ENCODE data around the gene TNFSF9. TPM values are rescaled to one million over a fixed set of nuclear protein-coding genes. Genes with fewer than 3 reads are reported as not detected.
A peak's percentile ranks its signal among the peaks of the same experiment; 100 is the strongest.

Gene TNFSF9
- total and polyA plus RNA-seq, 2 donors (not counting 1 experiment from before 2014, with no cell fraction given): 11.7 to 24.3 TPM

DNA sequence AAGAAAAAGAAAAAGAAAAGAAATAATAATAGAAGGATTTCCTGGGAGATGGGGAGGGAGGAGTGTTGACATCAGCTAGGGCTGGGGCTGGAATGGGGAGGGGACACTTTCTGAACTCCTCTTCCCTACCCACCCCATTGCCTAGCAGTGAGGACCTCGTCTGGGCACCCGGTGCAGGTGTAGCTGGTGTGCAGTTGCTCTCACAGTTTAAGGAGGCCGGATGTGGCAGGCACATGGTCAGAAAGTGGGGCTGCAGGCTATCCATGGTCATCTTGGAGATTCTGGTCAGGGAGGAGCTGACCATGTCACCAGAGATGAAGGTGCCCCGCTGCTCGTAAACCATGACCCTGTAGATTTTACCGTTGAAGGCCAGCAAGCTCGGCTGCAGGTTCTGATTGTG, 20.2 kb upstream of the TNFSF9 start:
- Mint-ChIP-seq H3K4me1 (no peaks in the 10 kb centered on the region), H3K9me3 (ENCODE audit: insufficient read depth) (no peaks in the 10 kb centered on the region), H3K4me3 (no peak overlapping the region), H3K27ac (no peak overlapping the region), H3K27me3 (no peaks in the 10 kb centered on the region)
- Histone ChIP-seq H3K36me3 (replicated peaks in 1 of 2; ENCODE audit: control extremely low read depth in 1 of 2, control insufficient read depth in 1 of 2, extremely low read depth in 1 of 2, insufficient read depth in 2 of 2, low read length in 1 of 2) (no peaks in the 10 kb centered on the region), H3K79me2 (ENCODE audit: control insufficient read depth, insufficient read depth, low read length) (no peaks in the 10 kb centered on the region), H3K9me3 (ENCODE audit: control extremely low read depth in 1 of 3, control insufficient read depth in 2 of 3, insufficient read depth in 1 of 3, low read length in 2 of 3) (no peaks in the 10 kb centered on the region), H2AFZ (ENCODE audit: insufficient read depth, low read depth, low read length, poor library complexity, severe bottlenecking) (no peak overlapping the region), H3K27ac (ENCODE audit: low read length in 2 of 2) (no peak overlapping the region), H3K4me1 (ENCODE audit: control insufficient read depth in 2 of 2, insufficient read depth in 2 of 2, low read length in 2 of 2) (no peaks in the 10 kb centered on the region), H4K20me1 (ENCODE audit: control insufficient read depth, insufficient read depth, low read length, poor library complexity, severe bottlenecking) (no peaks in the 10 kb centered on the region), H3K27me3 (replicated peaks in 1 of 4; ENCODE audit: control extremely low read depth in 1 of 4, control insufficient read depth in 3 of 4, insufficient read depth in 4 of 4, low read length in 3 of 4) (no peaks in the 10 kb centered on the region), H3K4me2 (replicated peaks; ENCODE audit: low read depth, low read length, poor library complexity, severe bottlenecking) (no peak overlapping the region), H3K9ac (ENCODE audit: low read length) (no peak overlapping the region), H3K4me3 (ENCODE audit: control extremely low read depth in 1 of 5, extremely low read depth in 1 of 5, insufficient read depth in 1 of 5, low read depth in 2 of 5, low read length in 4 of 5) (no peak overlapping the region)
- ATAC-seq (ENCODE audit: low read depth): no peak
- no peak for TF ChIP-seq EZH2 (IDR thresholded peaks at IDR 0.05; ENCODE audit: borderline replicate concordance, insufficient read depth, low read depth, low read length, poor library complexity, severe bottlenecking)
- TF ChIP-seq, protein P1, sequence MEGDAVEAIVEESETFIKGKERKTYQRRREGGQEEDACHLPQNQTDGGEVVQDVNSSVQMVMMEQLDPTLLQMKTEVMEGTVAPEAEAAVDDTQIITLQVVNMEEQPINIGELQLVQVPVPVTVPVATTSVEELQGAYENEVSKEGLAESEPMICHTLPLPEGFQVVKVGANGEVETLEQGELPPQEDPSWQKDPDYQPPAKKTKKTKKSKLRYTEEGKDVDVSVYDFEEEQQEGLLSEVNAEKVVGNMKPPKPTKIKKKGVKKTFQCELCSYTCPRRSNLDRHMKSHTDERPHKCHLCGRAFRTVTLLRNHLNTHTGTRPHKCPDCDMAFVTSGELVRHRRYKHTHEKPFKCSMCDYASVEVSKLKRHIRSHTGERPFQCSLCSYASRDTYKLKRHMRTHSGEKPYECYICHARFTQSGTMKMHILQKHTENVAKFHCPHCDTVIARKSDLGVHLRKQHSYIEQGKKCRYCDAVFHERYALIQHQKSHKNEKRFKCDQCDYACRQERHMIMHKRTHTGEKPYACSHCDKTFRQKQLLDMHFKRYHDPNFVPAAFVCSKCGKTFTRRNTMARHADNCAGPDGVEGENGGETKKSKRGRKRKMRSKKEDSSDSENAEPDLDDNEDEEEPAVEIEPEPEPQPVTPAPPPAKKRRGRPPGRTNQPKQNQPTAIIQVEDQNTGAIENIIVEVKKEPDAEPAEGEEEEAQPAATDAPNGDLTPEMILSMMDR (IDR thresholded peaks at IDR 0.05): no peak
- CTCF ChIA-PET: interaction anchor here (2.7 kb wide), 1 partner anchor 353 kb away, joined by 8 read pairs; no protein-coding TSS in a partner anchor
- DNase-seq: no peak
- POLR2A ChIA-PET: no interaction called here
- 100% methylated on average over 3 of the region's 7 CpGs for WGBS (ENCODE audit: insufficient coverage)
- intact Hi-C loops (cut with micrococcal nuclease): no loop called here

DNA sequence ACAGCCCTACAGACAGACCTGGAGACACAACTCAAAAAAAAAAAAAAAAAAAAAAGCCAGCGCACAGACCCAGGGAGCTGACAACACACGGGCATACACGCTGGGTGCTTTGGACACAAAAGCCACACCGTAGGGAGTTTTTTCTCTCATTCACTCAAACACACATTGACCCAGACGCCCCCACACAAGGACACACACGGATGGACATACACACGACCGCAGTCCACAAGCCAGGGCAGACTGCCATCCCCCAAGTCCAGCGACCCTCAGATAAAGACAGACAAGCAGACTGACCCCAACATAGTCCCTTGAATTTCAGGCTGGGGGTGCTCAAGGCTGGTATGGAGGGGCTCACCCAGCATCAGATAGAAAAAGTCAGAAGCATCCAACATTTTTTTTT, 16.7 kb upstream of the TNFSF9 start:
- Histone ChIP-seq H3K36me3 (replicated peaks in 1 of 2; ENCODE audit: control extremely low read depth in 1 of 2, control insufficient read depth in 1 of 2, extremely low read depth in 1 of 2, insufficient read depth in 2 of 2, low read length in 1 of 2) (no peaks in the 10 kb centered on the region), H3K79me2 (ENCODE audit: control insufficient read depth, insufficient read depth, low read length) (no peaks in the 10 kb centered on the region), H3K9me3 (ENCODE audit: control extremely low read depth in 1 of 3, control insufficient read depth in 2 of 3, insufficient read depth in 1 of 3, low read length in 2 of 3) (no peaks in the 10 kb centered on the region), H3K4me2 (replicated peaks; ENCODE audit: low read depth, low read length, poor library complexity, severe bottlenecking) (no peak overlapping the region), H3K27ac (ENCODE audit: low read length in 2 of 2) (no peak overlapping the region), H3K9ac (ENCODE audit: low read length) (no peak overlapping the region), H3K27me3 (replicated peaks in 1 of 4; ENCODE audit: control extremely low read depth in 1 of 4, control insufficient read depth in 3 of 4, insufficient read depth in 4 of 4, low read length in 3 of 4) (no peaks in the 10 kb centered on the region), H2AFZ (ENCODE audit: insufficient read depth, low read depth, low read length, poor library complexity, severe bottlenecking) (no peak overlapping the region), H3K4me3 (ENCODE audit: control extremely low read depth in 1 of 5, extremely low read depth in 1 of 5, insufficient read depth in 1 of 5, low read depth in 2 of 5, low read length in 4 of 5) (no peak overlapping the region), H3K4me1 (ENCODE audit: control insufficient read depth in 2 of 2, insufficient read depth in 2 of 2, low read length in 2 of 2) (peaks cover 21 to 33% of the 10 kb centered on the region in 2 donors), H4K20me1 (ENCODE audit: control insufficient read depth, insufficient read depth, low read length, poor library complexity, severe bottlenecking) (no peaks in the 10 kb centered on the region)
- no peak for ATAC-seq (ENCODE audit: low read depth)
- Mint-ChIP-seq H3K27me3 (no peaks in the 10 kb centered on the region), H3K4me1 (peaks cover 24% of the 10 kb centered on the region), H3K27ac (no peak overlapping the region), H3K4me3 (peak overlapping the region; percentile 32), H3K9me3 (ENCODE audit: insufficient read depth) (no peaks in the 10 kb centered on the region)
- 85% methylated on average over 4 of the region's 9 CpGs for WGBS (ENCODE audit: insufficient coverage)
- CTCF ChIA-PET: no interaction called here
- TF ChIP-seq EZH2 (IDR thresholded peaks at IDR 0.05; ENCODE audit: borderline replicate concordance, insufficient read depth, low read depth, low read length, poor library complexity, severe bottlenecking): no peak
- TF ChIP-seq, protein P1 (IDR thresholded peaks at IDR 0.05): no peak
- intact Hi-C loops (cut with micrococcal nuclease): no loop called here
- no peak for DNase-seq
- POLR2A ChIA-PET: interaction anchor here (0.6 kb wide), 1 partner anchor 33 kb away, joined by 7 read pairs; the partner anchor contains the start of gene DENND1C
